GM18861 (cell line): ENCODE data around the gene AADACL3.
"Not testable (repeated sequence)": the region's sequence is repeated elsewhere in the genome, so short reads cannot be mapped to it uniquely, and the experiment has no call there.

Source experiments
- ATAC-seq: cut with Tn5 transposase; IDR thresholded peaks from one replicate; pipeline ENCODE4 v1.9.1; 2021; ENCODE audit not compliant: unreplicated experiment

Gene AADACL3, protein sequence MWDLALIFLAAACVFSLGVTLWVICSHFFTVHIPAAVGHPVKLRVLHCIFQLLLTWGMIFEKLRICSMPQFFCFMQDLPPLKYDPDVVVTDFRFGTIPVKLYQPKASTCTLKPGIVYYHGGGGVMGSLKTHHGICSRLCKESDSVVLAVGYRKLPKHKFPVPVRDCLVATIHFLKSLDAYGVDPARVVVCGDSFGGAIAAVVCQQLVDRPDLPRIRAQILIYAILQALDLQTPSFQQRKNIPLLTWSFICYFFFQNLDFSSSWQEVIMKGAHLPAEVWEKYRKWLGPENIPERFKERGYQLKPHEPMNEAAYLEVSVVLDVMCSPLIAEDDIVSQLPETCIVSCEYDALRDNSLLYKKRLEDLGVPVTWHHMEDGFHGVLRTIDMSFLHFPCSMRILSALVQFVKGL

DNA sequence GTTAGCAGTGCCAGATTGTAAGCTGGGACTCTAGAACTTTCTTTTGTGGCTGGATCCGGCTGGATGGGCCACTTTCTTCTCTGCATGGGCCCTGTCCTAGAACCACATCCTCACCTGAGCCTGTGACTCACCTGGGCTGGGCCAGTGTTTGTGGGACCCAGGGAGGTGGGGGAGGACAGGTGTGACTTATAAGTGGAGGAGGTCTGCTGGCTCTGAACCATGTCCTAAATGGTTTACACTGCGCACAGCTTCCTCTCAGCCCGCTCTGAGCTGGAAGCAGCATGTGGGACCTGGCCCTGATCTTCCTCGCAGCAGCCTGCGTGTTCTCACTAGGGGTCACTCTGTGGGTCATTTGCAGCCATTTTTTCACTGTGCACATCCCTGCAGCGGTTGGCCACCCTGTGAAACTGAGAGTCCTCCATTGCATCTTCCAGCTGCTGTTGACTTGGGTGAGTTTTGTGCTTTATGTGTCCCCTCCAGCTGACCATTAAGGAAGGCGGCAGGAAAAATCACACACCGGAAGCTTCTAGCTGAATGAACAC lies at the start of gene AADACL3:
AADACL3 (plus strand) TSS at position 215 of the 542 bp plus-strand sequence; CDS start at position 282, 67 bp downstream.
- ATAC-seq = no peak

DNA sequence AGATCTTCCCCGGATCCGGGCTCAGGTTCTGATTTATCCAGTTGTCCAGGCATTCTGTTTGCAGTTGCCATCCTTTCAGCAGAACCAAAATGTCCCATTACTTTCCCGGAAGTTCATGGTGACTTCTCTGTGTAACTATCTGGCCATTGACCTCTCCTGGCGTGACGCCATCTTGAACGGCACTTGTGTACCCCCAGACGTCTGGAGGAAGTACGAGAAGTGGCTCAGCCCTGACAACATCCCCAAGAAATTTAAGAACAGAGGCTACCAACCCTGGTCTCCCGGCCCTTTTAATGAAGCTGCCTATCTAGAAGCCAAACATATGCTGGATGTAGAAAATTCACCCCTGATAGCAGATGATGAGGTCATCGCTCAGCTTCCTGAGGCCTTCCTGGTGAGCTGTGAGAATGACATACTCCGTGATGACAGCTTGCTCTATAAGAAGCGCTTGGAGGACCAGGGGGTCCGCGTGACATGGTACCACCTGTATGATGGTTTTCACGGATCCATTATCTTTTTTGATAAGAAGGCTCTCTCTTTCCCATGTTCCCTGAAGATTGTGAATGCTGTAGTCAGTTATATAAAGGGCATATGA lies 49.7 kb upstream of the AADACL3 start:
- no peak for ATAC-seq

DNA sequence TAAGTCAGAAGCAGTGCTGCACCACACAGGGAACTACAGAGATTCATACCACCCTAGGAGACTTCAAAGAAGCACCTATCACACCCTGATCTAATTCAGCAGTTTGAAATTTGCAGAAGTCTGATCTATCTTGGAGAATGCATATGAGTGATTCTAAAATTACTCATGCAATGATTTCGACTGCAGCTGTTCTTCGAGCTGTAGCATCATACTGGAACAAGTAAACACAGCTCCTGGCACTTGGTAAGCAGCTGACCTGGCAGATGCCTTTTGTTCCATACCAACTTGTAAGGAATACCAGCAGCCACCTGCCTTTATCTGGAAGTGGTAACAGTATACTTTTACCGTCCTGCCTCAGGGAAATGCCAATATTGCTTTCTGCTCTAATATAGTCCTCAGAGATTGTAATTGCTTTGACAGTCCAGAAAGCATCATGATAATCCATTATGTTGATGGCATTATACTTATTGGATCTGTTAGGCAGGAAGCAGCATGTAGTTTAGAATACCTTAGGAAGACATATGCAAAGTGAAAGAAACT lies 46.3 kb upstream of the AADACL3 start:
- ATAC-seq = no peak

GRCh38 chr1:12674358-12674757 lies 41.6 kb upstream of the AADACL3 start:
- no peak for ATAC-seq

GRCh38 chr1:12676122-12676521 lies 39.8 kb upstream of the AADACL3 start:
- not testable (repeated sequence) for ATAC-seq

DNA sequence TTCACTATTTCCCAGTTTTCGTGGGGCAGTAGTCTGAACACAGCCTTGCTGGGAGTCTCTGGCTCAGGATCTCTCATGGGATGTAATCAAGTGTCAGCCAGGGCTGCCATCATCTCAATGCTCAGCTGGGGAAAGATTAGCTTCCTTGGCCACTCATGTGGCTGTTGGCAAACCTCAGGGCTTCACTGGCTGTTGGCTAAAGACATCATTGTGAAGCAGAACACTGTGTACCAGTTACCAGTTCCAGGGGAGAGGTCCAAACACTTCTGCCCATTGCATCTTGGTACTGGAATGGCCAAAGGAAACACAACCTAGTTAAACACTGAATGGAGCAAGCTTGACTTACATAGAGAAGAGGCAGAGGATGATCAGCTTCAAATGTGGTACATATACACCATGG lies 38.3 kb upstream of the AADACL3 start:
- ATAC-seq = no peak

- no peak for ATAC-seq
These were observed 37.6 kb upstream of the AADACL3 start for GRCh38 chr1:12678350-12678749.

- ATAC-seq = no peak
These were observed 37.1 kb upstream of the AADACL3 start for GRCh38 chr1:12678820-12679219.

- ATAC-seq = no peak
These were observed 25.8 kb upstream of the AADACL3 start for GRCh38 chr1:12690156-12690555.

DNA sequence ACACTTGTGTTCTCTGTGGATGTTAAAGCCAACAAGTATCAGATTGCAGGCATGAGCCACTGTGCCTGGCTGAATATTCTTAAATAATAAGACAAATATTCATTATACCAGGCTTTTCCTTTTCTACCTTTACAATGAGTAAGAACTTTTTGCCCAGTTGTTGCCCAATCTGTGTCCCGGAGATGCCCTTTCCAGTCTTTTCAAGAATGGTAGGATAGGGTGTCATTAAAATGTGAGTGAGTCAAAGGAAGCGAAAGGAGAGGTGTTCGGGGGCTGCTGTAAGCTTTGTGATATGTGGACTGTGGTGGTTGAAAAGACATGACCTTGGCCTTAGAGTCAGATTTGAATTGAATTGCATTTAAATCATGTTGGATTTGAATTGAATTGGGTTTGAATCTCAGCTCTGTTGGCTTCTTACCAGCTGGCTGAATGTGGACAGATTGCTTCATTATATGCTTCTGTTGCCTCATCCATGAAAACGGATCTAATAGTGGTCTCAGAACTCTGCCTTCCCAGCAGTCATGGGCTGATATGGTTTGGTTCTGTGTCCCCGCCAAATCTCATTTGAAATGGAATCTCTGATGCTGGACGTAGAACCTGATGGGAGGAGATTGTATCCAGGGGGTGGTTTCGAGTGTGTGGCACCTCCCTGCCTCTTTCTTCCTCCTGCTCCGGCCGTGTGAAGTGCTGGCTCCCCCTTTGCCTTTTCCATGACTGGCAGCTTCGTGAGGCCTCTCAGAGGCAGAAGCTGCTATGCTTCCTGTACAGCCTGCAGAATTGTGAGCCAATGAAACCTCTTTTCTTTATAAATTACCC lies 22.7 kb upstream of the AADACL3 start:
- no peak for ATAC-seq

GRCh38 chr1:12696658-12697057 lies 19.3 kb upstream of the AADACL3 start:
- ATAC-seq = no peak

GRCh38 chr1:12697397-12697796 lies 18.5 kb upstream of the AADACL3 start:
- ATAC-seq = no peak

GRCh38 chr1:12703821-12704451 lies 12.0 kb upstream of the AADACL3 start:
- ATAC-seq = no peak

DNA sequence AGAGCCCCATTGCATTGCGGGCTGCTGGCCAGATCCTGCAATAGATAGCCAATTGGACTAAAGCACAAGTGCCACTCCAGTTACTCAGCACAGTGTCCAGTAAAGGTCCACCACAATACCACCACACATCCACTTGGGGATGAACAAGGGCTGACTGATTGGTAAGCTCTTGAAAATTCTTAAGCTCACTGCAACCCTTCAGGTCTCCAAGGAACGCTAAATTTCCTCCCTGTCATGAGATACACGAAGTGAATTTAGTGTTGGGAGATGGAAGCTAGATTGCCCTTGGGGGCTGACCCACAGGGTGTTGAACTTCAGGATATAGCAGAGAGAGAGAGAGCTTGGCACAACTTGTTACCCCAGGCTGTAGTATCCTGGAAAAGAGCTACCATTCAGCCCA lies 9.8 kb upstream of the AADACL3 start:
- no peak for ATAC-seq

DNA sequence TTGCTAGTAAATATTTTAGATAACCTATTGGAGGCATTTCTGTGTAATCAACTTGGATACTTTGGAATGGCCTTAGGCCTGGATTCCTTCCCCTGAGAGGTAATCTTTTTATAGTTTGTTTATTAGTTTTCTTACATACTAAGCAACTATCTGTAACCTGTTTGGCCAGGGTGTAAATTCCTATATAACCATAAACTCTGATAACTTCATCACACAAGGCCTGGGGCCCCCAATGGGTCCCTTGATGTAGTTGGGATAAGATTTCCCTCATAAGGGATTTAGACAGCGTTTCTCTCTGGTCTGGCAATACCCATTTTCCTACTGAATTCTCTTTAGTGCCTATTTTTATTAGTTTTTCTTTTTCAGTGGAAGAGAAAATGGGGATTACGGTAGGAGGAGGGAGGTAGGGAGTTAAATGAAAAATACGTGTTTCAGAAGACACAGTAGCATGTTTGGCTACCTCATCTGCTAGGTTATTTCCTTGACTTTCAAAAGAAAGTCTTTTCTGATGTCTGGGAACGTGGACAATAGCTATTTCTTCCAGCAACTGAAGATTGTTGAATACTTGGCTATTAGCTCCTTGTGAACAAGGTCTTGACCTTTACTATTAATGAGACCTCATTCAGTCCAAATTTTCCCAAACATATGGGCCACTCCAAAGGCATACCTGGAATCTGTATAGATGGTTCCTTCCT lies 7.4 kb upstream of the AADACL3 start:
- ATAC-seq = no peak

DNA sequence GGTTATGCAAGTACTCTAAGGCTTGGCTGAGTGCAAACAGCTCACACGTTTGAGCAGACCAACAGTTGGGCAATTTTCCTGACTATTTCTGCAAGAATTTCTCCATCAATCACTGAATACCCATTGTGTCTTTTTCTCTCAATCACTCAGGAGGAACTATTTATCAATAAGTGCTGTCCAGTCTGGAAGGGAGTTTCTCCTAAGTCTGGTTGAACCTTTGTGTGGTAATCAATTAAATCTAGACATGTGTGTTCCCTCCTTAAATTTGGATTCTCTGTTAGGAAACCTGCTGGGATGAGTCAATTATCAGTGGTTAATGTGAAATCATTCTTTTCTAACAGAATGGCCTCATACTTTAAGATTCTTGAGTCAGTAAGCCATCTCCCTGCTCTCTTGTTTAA lies 6.8 kb upstream of the AADACL3 start:
- ATAC-seq = no peak

GRCh38 chr1:12709696-12710095 lies 6.2 kb upstream of the AADACL3 start:
- ATAC-seq = no peak

DNA sequence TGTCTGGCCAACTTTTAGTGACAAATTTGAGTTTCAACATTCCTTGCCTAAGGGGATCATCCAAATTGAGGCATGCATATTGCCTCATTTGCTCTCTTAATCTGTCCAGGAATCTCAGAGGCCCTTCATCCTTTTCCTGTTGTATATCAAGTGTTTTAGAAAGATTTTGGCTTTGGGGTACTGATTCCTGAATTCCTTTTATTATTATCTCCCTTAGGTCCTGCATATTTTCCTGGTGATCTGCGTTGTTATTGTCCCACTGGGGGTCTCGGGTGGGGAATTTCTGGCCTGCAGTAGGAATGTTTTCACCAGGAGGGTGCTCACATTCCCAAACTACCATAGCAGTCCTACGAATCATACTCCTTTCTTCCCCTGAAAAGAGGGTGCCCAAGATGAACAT lies 4.4 kb upstream of the AADACL3 start:
- ATAC-seq = no peak

DNA sequence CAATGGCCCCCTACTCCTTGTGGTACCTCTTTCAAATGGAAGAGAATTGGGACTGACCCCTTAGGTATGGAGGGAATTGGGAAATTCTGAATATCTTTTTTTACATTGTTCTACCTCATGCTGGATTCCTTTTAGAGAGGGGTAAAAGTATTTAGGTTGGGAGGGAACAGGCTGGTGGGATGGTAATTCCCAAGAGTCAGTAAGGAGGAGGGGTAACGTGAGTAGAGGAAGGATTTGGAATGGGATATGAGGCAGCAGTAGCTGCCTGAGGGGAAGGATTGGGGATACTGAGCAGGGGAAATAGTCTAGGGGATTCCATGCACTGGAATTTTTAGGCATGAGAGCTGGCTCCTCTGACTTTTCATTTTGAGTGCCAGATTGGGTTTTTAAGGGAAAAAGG lies 3.8 kb upstream of the AADACL3 start:
- ATAC-seq = no peak

DNA sequence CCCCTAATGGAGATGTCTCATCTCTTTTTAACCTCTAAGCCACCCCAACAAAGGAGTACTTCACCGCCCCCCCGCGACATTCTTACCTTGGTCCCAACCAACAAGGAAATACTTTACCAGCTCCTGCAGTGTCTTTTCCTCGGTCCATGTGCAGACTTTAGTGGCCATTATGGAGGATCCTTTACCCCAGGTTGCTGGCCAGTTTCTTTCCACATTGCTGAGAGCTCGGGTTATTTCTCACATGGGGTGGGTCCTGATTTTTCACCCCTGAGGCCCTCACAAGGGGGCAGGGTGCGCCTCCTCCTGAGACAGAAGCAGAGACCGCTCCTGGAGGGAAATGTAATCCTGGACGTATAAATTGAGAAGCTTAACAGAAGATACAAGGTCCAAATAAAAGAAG lies 3.0 kb upstream of the AADACL3 start:
- ATAC-seq = no peak
